Heart left ventricle (tissue), 16 donors: ENCODE data around the gene BCKDHA. TPM values are rescaled to one million over a fixed set of nuclear protein-coding genes. Genes with fewer than 3 reads are reported as not detected.
"Not testable (repeated sequence)": the region's sequence is repeated elsewhere in the genome, so short reads cannot be mapped to it uniquely, and the experiment has no call there.

ENCODE experiments used
- ATAC-seq, 4 donors: fragments of 200-7000 bp; cut with Tn5 transposase; one replicate each; pipeline ENCODE4 v1.9.1; 2020 to 2022; ENCODE audit warnings: moderate library complexity in 4 of 4, mild to moderate bottlenecking in 3 of 4, moderate number of reproducible peaks in 1 of 4
- DNase-seq, 5 donors: peaks; one replicate each; pipeline ENCODE4 v3.0.0-alpha.2; 2020
- H3K27ac ChIP-seq, 12 donors: fragments of 200-600 bp; sonication (generic) in 4 of 12; one replicate each; pipeline versions ENCODE4 v1.5.0 to v1.8.0; 2016 to 2022; ENCODE audit warnings: mild to moderate bottlenecking in 2 of 12
- H3K27me3 ChIP-seq, 9 donors: fragments of 200-600 bp; sonication (generic) in 2 of 9; one replicate each; pipeline versions ENCODE4 v1.5.1 to v1.8.0; 2016 to 2022; ENCODE audit warnings: mild to moderate bottlenecking in 3 of 9
- H3K36me3 ChIP-seq, 9 donors: fragments of 200-600 bp; sonication (generic) in 2 of 9; one replicate each; pipeline versions ENCODE4 v1.5.0 to v1.8.0; 2018 to 2022; ENCODE audit warnings: mild to moderate bottlenecking in 2 of 9
- H3K4me1 ChIP-seq, 12 donors: fragments of 200-600 bp; sonication (generic) in 4 of 12; one replicate each; pipeline versions ENCODE4 v1.5.0 to v1.8.0; 2016 to 2022; ENCODE audit warnings: mild to moderate bottlenecking in 3 of 12
- H3K4me3 ChIP-seq, 12 donors: fragments of 200-600 bp; sonication (generic) in 4 of 12; one replicate each; pipeline versions ENCODE4 v1.5.0 to v1.8.0; 2017 to 2022; ENCODE audit warnings: mild to moderate bottlenecking in 9 of 12, moderate library complexity in 4 of 12
- H3K9me3 ChIP-seq, 12 donors: fragments of 200-600 bp; sonication (generic) in 4 of 12; one replicate each; pipeline versions ENCODE4 v1.5.0 to v1.8.0; 2016 to 2022; ENCODE audit warnings: mild to moderate bottlenecking in 1 of 12
- CTCF ChIP-seq, 12 donors: fragments of 200-600 bp; sonication (generic) in 4 of 12; IDR thresholded peaks; one replicate each; pipeline versions ENCODE4 v1.5.0 to v1.8.0; 2018 to 2022; ENCODE audit warnings: antibody characterized with exemption in 12 of 12, mild to moderate bottlenecking in 5 of 12
- POLR2A ChIP-seq, 2 donors: fragments of 450-650 bp; IDR thresholded peaks; one replicate each; pipeline ENCODE4 v1.6.1; 2017; ENCODE audit warnings: antibody characterized with exemption in 2 of 2, mild to moderate bottlenecking in 2 of 2, moderate library complexity in 2 of 2
- whole genome bisulfite sequencing, 4 donors: extraction: QIAGEN DNeasy Blood & Tissue Kit in 2 of 4; methylation state at CpG; one replicate each; pipeline versions ENCODE4 v1.1.5 to v1.1.7; 2013 to 2018; 5-methylcytosine and 5-hydroxymethylcytosine counted together
- intact Hi-C, 10 donors: fragments of 100-400 bp; cut with DNase I; formaldehyde crosslinking; loops; one replicate each; pipeline versions ENCODE4 v1.11.1 to v1.14.2; 2022
- polyA plus RNA-seq, 2 donors: library from polyadenylated mRNA; stranded (reverse); fragments of 200-250 nt; gene quantifications; one replicate each; pipeline ENCODE4 v1.2.3, GENCODE V29; 2013
- total RNA-seq, 9 donors: library from RNA; depleted of rRNA in 2 of 9; stranded (reverse); fragments of >200 nt in 2 of 9; fragmentation: NEBNext Ultra II Directional in 3 of 9; extraction: Animal tissue kit (Norgen Biotek cat#: 25700) in 3 of 9; gene quantifications; one replicate each; pipeline versions ENCODE4 v1.1.0 to v1.2.4, GENCODE V29; 2016 to 2023
- donor health status: ischemic (EF 13 %, LVEDD 7.1; RV severe dilation, severe dysfunction).
- donor health status: healthy with polysubstance abuse.
- donor health status: DM: no; HTN: yes; CAD: no.
- donor health status: DM: no; HTN: no; CAD: no.
- donor health status: ischemic (EF 25% LVEDD 6.9; RV normal size, moderate dysfunction).
- donor health status: ischemic (EF 25% LVEDD 5.7; RV mildly dilated, moderate dysfunction).
- donor health status: healthy.
- donor health status: DM: yes; HTN: yes; CAD: no.
- donor health status: ischemic (EF 35%, LVEDD 5.7; RV mildly dilated, moderate dysfunction).
- donor health status: nonischemic (EF 11% LVEDD 7.7; RV severe dilation, severe dysfunction).
- donor health status: DM: yes; HTN: yes; CAD: no.
- donor health status: PGD.
- donor health status: ischemic (EF 29% LVEDD 5.4; RV normal size, mild dysfunction).
- donor health status: nonischemic (EF 23%, LVEDD 6.1; RV moderate dilation, normal function).

Gene BCKDHA
- total and polyA plus RNA-seq, 11 donors = 32.0 to 149 (median 39.2) TPM

GRCh38 chr19:41373993-41374392 lies 23.6 kb upstream of the BCKDHA start:
- H3K9me3 ChIP-seq = no peaks in the 10 kb centered on the region
- intact Hi-C loops = no loop called here
- peaks cover 0 to 40% (median 20%) of the 10 kb centered on the region in 12 donors for H3K4me1 ChIP-seq
- peak overlapping the region in 3 of 12 donors; percentile 11 to 57 (median 13) for H3K27ac ChIP-seq
- H3K36me3 ChIP-seq = peaks cover 0 to 3% (median 0%) of the 10 kb centered on the region in 9 donors
- no peak for TF ChIP-seq CTCF (IDR thresholded peaks at IDR 0.05)
- TF ChIP-seq POLR2A (IDR thresholded peaks at IDR 0.05) = no peak
- H3K4me3 ChIP-seq = no peak overlapping the region
- WGBS, 4 donors = 13 to 16% (median 15%) methylated on average over 12 of the region's 12 CpGs
- ATAC-seq (peak; percentile 65 to 87 (median 86)), DNase-seq (peak; percentile 88 to 93 (median 92))
- H3K27me3 ChIP-seq = no peaks in the 10 kb centered on the region

- Histone ChIP-seq H3K9me3 (no peaks in the 10 kb centered on the region), H3K4me3 (peak within 1 kb of the TSS; percentile 34 to 87 (median 68)), H3K27ac (peak within 1 kb of the TSS in 11 of 12 donors; percentile 37 to 87 (median 66)), H3K4me1 (peaks cover 0 to 47% (median 20%) of the 10 kb centered on the region in 12 donors), H3K36me3 (no peaks in the 10 kb centered on the region), H3K27me3 (no peaks in the 10 kb centered on the region)
- no peak for TF ChIP-seq CTCF (IDR thresholded peaks at IDR 0.05)
- TF ChIP-seq POLR2A (IDR thresholded peaks at IDR 0.05) = peak in 1 of 2 donors; percentile 39
- WGBS, 4 donors = 2 to 5% (median 4%) methylated on average over 16 to 47 of the region's 47 CpGs
- peak; percentile 19 to 60 (median 50) for ATAC-seq
- intact Hi-C loops = no loop called here
- DNase-seq = peak; percentile 32 to 68 (median 54)
Observed at GRCh38 chr19:41376241-41376997, 21.2 kb upstream of the BCKDHA start, which contains the start of gene TMEM91. TMEM91 (plus strand) TSS chr19:41376533; CDS start chr19:41378310, 1,777 bp downstream.

- H3K27me3 ChIP-seq = no peaks in the 10 kb centered on the region
- H3K36me3 ChIP-seq = peaks cover 0 to under 1% (median 0%) of the 10 kb centered on the region in 9 donors
- TF ChIP-seq POLR2A (IDR thresholded peaks at IDR 0.05) (no peak), CTCF (IDR thresholded peaks at IDR 0.05) (no peak)
- H3K4me3 ChIP-seq = peak overlapping the region; percentile 34 to 87 (median 68)
- ATAC-seq = peak in 1 of 4 donors; percentile 13
- peaks cover 0 to 47% (median 20%) of the 10 kb centered on the region in 12 donors for H3K4me1 ChIP-seq
- H3K9me3 ChIP-seq = no peaks in the 10 kb centered on the region
- WGBS, 4 donors = 73 to 78% (median 75%) methylated on average over 8 of the region's 8 CpGs
- no peak for DNase-seq
- H3K27ac ChIP-seq = peak overlapping the region in 10 of 12 donors; percentile 37 to 87 (median 66)
- intact Hi-C loops = no loop called here
Observed at GRCh38 chr19:41376998-41377365, 20.6 kb upstream of the BCKDHA start.

- 43 to 50% (median 46%) methylated on average over 9 of the region's 9 CpGs for WGBS, 4 donors
Observed at GRCh38 chr19:41377977-41378709, 19.5 kb upstream of the BCKDHA start.

GRCh38 chr19:41381536-41381935 lies 16.1 kb upstream of the BCKDHA start:
- ATAC-seq = not testable (repeated sequence)

More at GRCh38 chr19:41377977-41378709, 19.5 kb upstream of the BCKDHA start:
- intact Hi-C loops = no loop called here
- Histone ChIP-seq H3K4me3 (no peak overlapping the region), H3K9me3 (no peaks in the 10 kb centered on the region), H3K27ac (peak overlapping the region in 3 of 12 donors; percentile 19 to 73 (median 58)), H3K36me3 (peaks cover 0 to 11% (median 4%) of the 10 kb centered on the region in 9 donors), H3K27me3 (no peaks in the 10 kb centered on the region), H3K4me1 (peaks cover 0 to 47% (median 20%) of the 10 kb centered on the region in 12 donors)
- ATAC-seq (peak in 1 of 4 donors; percentile 19), DNase-seq (no peak)
- TF ChIP-seq POLR2A (IDR thresholded peaks at IDR 0.05) = no peak
- TF ChIP-seq CTCF (IDR thresholded peaks at IDR 0.05) = peak in 3 of 12 donors; percentile 8 to 15 (median 12)

More at GRCh38 chr19:41381536-41381935, 16.1 kb upstream of the BCKDHA start:
- H3K27me3 ChIP-seq, DNase-seq, H3K27ac ChIP-seq, H3K4me3 ChIP-seq, H3K9me3 ChIP-seq, intact Hi-C loops: not testable (repeated sequence)
- WGBS, 4 donors = 96 to 97% (median 96%) methylated on average over 8 of the region's 8 CpGs
- Histone ChIP-seq H3K4me1 (peaks cover 0 to 25% (median under 1%) of the 10 kb centered on the region in 12 donors), H3K36me3 (peaks cover 0 to 26% (median 4%) of the 10 kb centered on the region in 9 donors)
